ENCODE data around the gene ACRBP. TPM values are rescaled to one million over a fixed set of nuclear protein-coding genes. Genes with fewer than 3 reads are reported as not detected.

Gene ACRBP
- total RNA-seq: 0.58 TPM in 1 of 2 replicates, not detected in the other

GRCh38 chr12:6647083-6647604 lies at the start of gene ACRBP:
Gene ACRBP (minus strand): TSS chr12:6647432. CDS start chr12:6647366, 66 bp downstream.
- DNase-seq (ENCODE audit: low read depth): no peak
- TF ChIP-seq CTCF (conservative IDR thresholded peaks at IDR 0.05; ENCODE audit: low read depth, low read length): no peak
- peak within 1 kb of the TSS; percentile 61 for H3K4me3 ChIP-seq (ENCODE audit: low read depth, low read length)

- no peak overlapping the region for H3K4me3 ChIP-seq (ENCODE audit: low read depth, low read length)
- DNase-seq (ENCODE audit: low read depth): no peak
- no peak for TF ChIP-seq CTCF (conservative IDR thresholded peaks at IDR 0.05; ENCODE audit: low read depth, low read length)
Observed at GRCh38 chr12:6695313-6696045, 48.2 kb upstream of the ACRBP start.

- TF ChIP-seq CTCF (conservative IDR thresholded peaks at IDR 0.05; ENCODE audit: low read depth, low read length): no peak
- no peak for DNase-seq (ENCODE audit: low read depth)
- no peak overlapping the region for H3K4me3 ChIP-seq (ENCODE audit: low read depth, low read length)
Observed at GRCh38 chr12:6694701-6695100, 47.5 kb upstream of the ACRBP start.

- no peak for TF ChIP-seq CTCF (conservative IDR thresholded peaks at IDR 0.05; ENCODE audit: low read depth, low read length)
- no peak overlapping the region for H3K4me3 ChIP-seq (ENCODE audit: low read depth, low read length)
- no peak for DNase-seq (ENCODE audit: low read depth)
Observed at GRCh38 chr12:6693832-6694355, 46.7 kb upstream of the ACRBP start.

DNA sequence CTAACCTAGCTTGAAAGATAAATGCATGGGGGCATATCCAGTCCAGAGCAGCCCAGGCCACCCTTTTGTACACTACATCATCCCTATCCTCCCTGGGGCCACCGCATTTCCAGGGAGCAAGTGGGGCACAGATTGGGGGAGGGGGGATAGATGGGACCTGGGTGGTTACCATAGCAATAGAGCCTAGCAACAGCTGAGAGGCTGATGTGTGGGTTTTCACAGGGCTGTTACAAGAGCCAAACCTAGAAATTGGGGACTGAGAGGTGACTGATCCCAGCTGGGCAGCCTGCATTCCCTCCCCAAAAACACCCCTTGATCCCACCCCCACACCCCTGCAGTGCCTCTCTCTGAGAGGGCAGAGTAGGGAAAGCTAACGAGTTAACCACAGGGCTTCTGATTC lies 45.7 kb upstream of the ACRBP start:
- no peak overlapping the region for H3K4me3 ChIP-seq (ENCODE audit: low read depth, low read length)
- TF ChIP-seq CTCF (conservative IDR thresholded peaks at IDR 0.05; ENCODE audit: low read depth, low read length): no peak
- DNase-seq (ENCODE audit: low read depth): no peak

GRCh38 chr12:6691473-6691872 lies 44.2 kb upstream of the ACRBP start:
- H3K4me3 ChIP-seq (ENCODE audit: low read depth, low read length): no peak overlapping the region
- no peak for TF ChIP-seq CTCF (conservative IDR thresholded peaks at IDR 0.05; ENCODE audit: low read depth, low read length)
- no peak for DNase-seq (ENCODE audit: low read depth)
